ENCODE measurements around the gene BABAM2. TPM values are rescaled to one million over a fixed set of nuclear protein-coding genes. Genes with fewer than 3 reads are reported as not detected.

BABAM2 gene
- total and polyA plus RNA-seq, 10 of the 15 experiments (the other 5 are each of a cell fraction or from before 2014, with no cell fraction given) = 30.7 to 59.9 (median 44.5) TPM

GRCh38 chr2:28088970-28089369 lies 198.4 kb downstream of the BABAM2 start:
- Histone ChIP-seq H3K27me3 (replicated peaks in 1 of 2; ENCODE audit: control insufficient read depth in 2 of 2, insufficient read depth in 2 of 2, low read length in 1 of 2) (no peaks in the 10 kb centered on the region), H3K4me2 (ENCODE audit: control insufficient read depth, insufficient read depth) (no peak overlapping the region), H4K20me1 (ENCODE audit: control insufficient read depth, insufficient read depth) (no peaks in the 10 kb centered on the region), H3K36me3 (ENCODE audit: control insufficient read depth in 2 of 2, insufficient read depth in 2 of 2, low read length in 1 of 2) (no peaks in the 10 kb centered on the region), H3K4me3 (no peak overlapping the region), H3K27ac (ENCODE audit: control insufficient read depth, insufficient read depth) (no peak overlapping the region), H3K9ac (ENCODE audit: control insufficient read depth, insufficient read depth, low read length) (no peak overlapping the region), H3K4me1 (ENCODE audit: control insufficient read depth, insufficient read depth, low read length) (no peaks in the 10 kb centered on the region), H2AFZ (ENCODE audit: control insufficient read depth, low read depth, low read length) (no peak overlapping the region), H3K79me2 (ENCODE audit: control insufficient read depth, insufficient read depth, low read length) (no peaks in the 10 kb centered on the region), H3K9me3 (replicated peaks; ENCODE audit: control insufficient read depth, insufficient read depth, low read length) (no peaks in the 10 kb centered on the region)
- no peak for FAIRE-seq
- TF ChIP-seq DPF2 (IDR thresholded peaks at IDR 0.05) (no peak), TBL1XR1 (IDR thresholded peaks at IDR 0.05; ENCODE audit: low read depth, low read length) (no peak), RCOR1 (conservative IDR thresholded peaks at IDR 0.05; ENCODE audit: low read depth, low read length) (no peak), MYB (IDR thresholded peaks at IDR 0.05; ENCODE audit: borderline replicate concordance, low read depth, low read length) (no peak), E2F4 (IDR thresholded peaks at IDR 0.05; ENCODE audit: low read depth, low read length) (no peak), MTA2 (IDR thresholded peaks at IDR 0.05; ENCODE audit: low read depth) (no peak), BRCA1 (IDR thresholded peaks at IDR 0.05; ENCODE audit: low read depth, low read length) (no peak), LARP7 (IDR thresholded peaks at IDR 0.05) (no peak), GABPA (IDR thresholded peaks at IDR 0.05; ENCODE audit: low read depth) (no peak), PKNOX1 (IDR thresholded peaks at IDR 0.05) (no peak), ZSCAN29 (IDR thresholded peaks at IDR 0.05) (no peak), ZBED1 (IDR thresholded peaks at IDR 0.05; ENCODE audit: borderline replicate concordance) (no peak), TCF3 (IDR thresholded peaks at IDR 0.05; ENCODE audit: borderline replicate concordance, insufficient read depth, low read depth, low read length) (no peak), ELK1 (IDR thresholded peaks at IDR 0.05; ENCODE audit: low read depth, low read length) (no peak), FOXK2 (IDR thresholded peaks at IDR 0.05) (no peak), RELA (IDR thresholded peaks at IDR 0.05; ENCODE audit: borderline replicate concordance, partially characterized antibody) (no peak)
- ChIA-PET CTCF (interaction anchor here (0.8 kb wide), 1 partner anchor 7 kb away, joined by 3 read pairs; no protein-coding TSS in a partner anchor), SMC1A (ENCODE audit: uncharacterized antibody, unreplicated experiment) (interaction anchor here (1.5 to 1.6 kb wide), 2 partner anchors 22 to 28 kb away, joined by 3 read pairs; no protein-coding TSS in a partner anchor), POLR2A (no interaction called here), RAD21 (ENCODE audit: unreplicated experiment) (no interaction called here)
- 98% methylated on average over 4 of the region's 4 CpGs for WGBS (ENCODE audit: insufficient coverage, insufficient replicate concordance, low lambda C conversion rate, missing lambda C conversion rate)
- BruUV-seq (replicated peaks) = no TSS peak
- no peak for DNase-seq (ENCODE audit: low read depth, low spot score)
- intact Hi-C loops (cut with micrococcal nuclease; ENCODE audit: unreplicated experiment) = no loop called here
- ATAC-seq = no peak
- in situ Hi-C loops (cut with MboI) = no loop called here
